Colonic mucosa (tissue), 4 donors: ENCODE data around the gene RHOT1. TPM values are rescaled to one million over a fixed set of nuclear protein-coding genes. Genes with fewer than 3 reads are reported as not detected.
"Not testable (repeated sequence)": the region's sequence is repeated elsewhere in the genome, so short reads cannot be mapped to it uniquely, and the experiment has no call there.

Source experiments
- DNase-seq: peaks from one replicate; pipeline ENCODE4 v3.0.0-alpha.2; 2020
- H3K27ac ChIP-seq: fragments of 200-600 bp; one replicate; pipeline ENCODE4 v1.8.0; 2021
- H3K27me3 ChIP-seq: fragments of 200-600 bp; one replicate; pipeline ENCODE4 v1.8.0; 2021
- H3K36me3 ChIP-seq: fragments of 200-600 bp; one replicate; pipeline ENCODE4 v1.8.0; 2021
- H3K4me1 ChIP-seq: fragments of 200-600 bp; one replicate; pipeline ENCODE4 v1.8.0; 2021; ENCODE audit warnings: mild to moderate bottlenecking
- H3K4me3 ChIP-seq: fragments of 200-600 bp; one replicate; pipeline ENCODE4 v1.8.0; 2021
- H3K9ac ChIP-seq, 2 donors: one replicate each; pipeline ENCODE4 v1.7.0; 2013; ENCODE audit warnings: control low read depth in 2 of 2, low read depth in 2 of 2, low read length in 2 of 2
- H3K9me3 ChIP-seq: fragments of 200-600 bp; one replicate; pipeline ENCODE4 v1.8.0; 2021
- CTCF ChIP-seq: fragments of 200-600 bp; IDR thresholded peaks from one replicate; pipeline ENCODE4 v1.8.0; 2022; ENCODE audit warnings: antibody characterized with exemption, mild to moderate bottlenecking
- intact Hi-C: fragments of 100-400 bp; cut with DNase I; formaldehyde crosslinking; loops from one replicate; pipeline ENCODE4 v1.14.1; 2022
- total RNA-seq, 2 donors: library from RNA; stranded (reverse); fragmentation: NEBNext Ultra II Directional in 1 of 2; extraction: Animal tissue kit (Norgen Biotek cat#: 25700) in 1 of 2; gene quantifications; one replicate each; pipeline ENCODE4 v1.2.1, GENCODE V29; 2021
- donor health status: healthy.
- donor health status: DM: no; HTN: no; CAD: no.
- donor health status: DM: no; HTN: no; CAD: no.

Gene RHOT1
- total RNA-seq, 2 donors from 2014 or later: 18.1 to 27.4 TPM

GRCh38 chr17:32136856-32137255 lies 5.4 kb upstream of the RHOT1 start:
- Histone ChIP-seq H3K27me3 (no peaks in the 10 kb centered on the region), H3K36me3 (no peaks in the 10 kb centered on the region), H3K9ac (no peak overlapping the region), H3K27ac (no peak overlapping the region), H3K9me3 (no peaks in the 10 kb centered on the region), H3K4me1 (no peaks in the 10 kb centered on the region), H3K4me3 (no peak overlapping the region)
- DNase-seq: no peak
- TF ChIP-seq CTCF: no peak
- intact Hi-C loops: loop anchor here (5.0 kb wide), 1 partner anchor 130 kb away; the partner anchor contains the start of gene LRRC37B

- not testable (repeated sequence) for H3K4me1 ChIP-seq, H3K9ac ChIP-seq, H3K27me3 ChIP-seq, DNase-seq, H3K4me3 ChIP-seq, H3K27ac ChIP-seq, H3K36me3 ChIP-seq, H3K9me3 ChIP-seq
- intact Hi-C loops: loop anchor here (5.0 kb wide), 1 partner anchor 132 kb away; the partner anchor contains the start of gene LRRC37B
Observed at GRCh38 chr17:32139504-32139903, 2.8 kb upstream of the RHOT1 start.

- Histone ChIP-seq H3K4me3 (peak overlapping the region; percentile 90), H3K9ac (peak overlapping the region in 1 of 2 donors; percentile 89), H3K36me3 (no peaks in the 10 kb centered on the region), H3K4me1 (no peaks in the 10 kb centered on the region), H3K27ac (peak overlapping the region; percentile 90), H3K9me3 (no peaks in the 10 kb centered on the region), H3K27me3 (no peaks in the 10 kb centered on the region)
- intact Hi-C loops: no loop called here
- peak; percentile 50 for DNase-seq
- TF ChIP-seq CTCF: no peak
Observed at GRCh38 chr17:32141258-32141657, 1.0 kb upstream of the RHOT1 start.

GRCh38 chr17:32141679-32142037 lies 644 bp upstream of the RHOT1 start:
- Histone ChIP-seq H3K4me3 (peak overlapping the region; percentile 90), H3K27ac (peak overlapping the region; percentile 90), H3K9me3 (no peaks in the 10 kb centered on the region), H3K27me3 (no peaks in the 10 kb centered on the region), H3K9ac (peak overlapping the region; percentile 89 to 93), H3K36me3 (no peaks in the 10 kb centered on the region), H3K4me1 (no peaks in the 10 kb centered on the region)
- no peak for DNase-seq
- intact Hi-C loops: no loop called here
- TF ChIP-seq CTCF: no peak

GRCh38 chr17:32142857-32143526 lies 690 bp downstream of the RHOT1 start:
- intact Hi-C loops: no loop called here
- Histone ChIP-seq H3K9me3 (no peaks in the 10 kb centered on the region), H3K4me3 (peak overlapping the region; percentile 90), H3K9ac (peak overlapping the region; percentile 88 to 93), H3K4me1 (no peaks in the 10 kb centered on the region), H3K27ac (peak overlapping the region; percentile 90), H3K27me3 (no peaks in the 10 kb centered on the region), H3K36me3 (no peaks in the 10 kb centered on the region)
- DNase-seq: peak; percentile 77
- TF ChIP-seq CTCF: no peak

- intact Hi-C loops: no loop called here
- no peak for DNase-seq
- H3K27ac ChIP-seq: no peak overlapping the region
Observed at GRCh38 chr17:32143527-32143870, 1.2 kb downstream of the RHOT1 start.

GRCh38 chr17:32144442-32144841 lies 2.1 kb downstream of the RHOT1 start:
- intact Hi-C loops, H3K9ac ChIP-seq, DNase-seq, H3K4me1 ChIP-seq, H3K27ac ChIP-seq, H3K4me3 ChIP-seq, H3K27me3 ChIP-seq, H3K9me3 ChIP-seq, H3K36me3 ChIP-seq: not testable (repeated sequence)

More at GRCh38 chr17:32143527-32143870, 1.2 kb downstream of the RHOT1 start:
- no peaks in the 10 kb centered on the region for H3K9me3 ChIP-seq
- peak overlapping the region in 1 of 2 donors; percentile 47 for H3K9ac ChIP-seq
- TF ChIP-seq CTCF: no peak
- no peaks in the 10 kb centered on the region for H3K36me3 ChIP-seq
- H3K4me1 ChIP-seq: no peaks in the 10 kb centered on the region
- H3K4me3 ChIP-seq: peak overlapping the region; percentile 90
- no peaks in the 10 kb centered on the region for H3K27me3 ChIP-seq
